Measurements from ENCODE around the gene STX18. TPM values are rescaled to one million over a fixed set of nuclear protein-coding genes. Genes with fewer than 3 reads are reported as not detected.

Gene STX18
- total and polyA plus RNA-seq, 4 donors, result 10.2 to 17.1 (median 12.4) TPM

GRCh38 chr4:4460759-4461158, 81.1 kb downstream of the STX18 start:
- no peaks in the 10 kb centered on the region for H3K9me3 ChIP-seq (ENCODE audit: control insufficient read depth in 4 of 4, low read length in 3 of 4)
- no peaks in the 10 kb centered on the region for H3K27me3 ChIP-seq (ENCODE audit: control insufficient read depth in 4 of 4, insufficient read depth in 4 of 4, low read length in 3 of 4)
- peaks cover 4 to 20% (median 15%) of the 10 kb centered on the region in 4 donors for H3K4me1 ChIP-seq (ENCODE audit: control insufficient read depth in 4 of 4, insufficient read depth in 4 of 4, low read length in 3 of 4)
- TF ChIP-seq CTCF (IDR thresholded peaks at IDR 0.05; ENCODE audit: low read depth, low read length, missing input control) (no peak), SP1 (IDR thresholded peaks at IDR 0.05) (no peak), TAF1 (conservative IDR thresholded peaks at IDR 0.05) (no peak), YY1 (IDR thresholded peaks at IDR 0.05) (no peak), GABPA (IDR thresholded peaks at IDR 0.05 in 1 of 2, conservative IDR thresholded peaks at IDR 0.05 in 1 of 2) (no peak), EGR1 (IDR thresholded peaks at IDR 0.05; ENCODE audit: low read depth in 2 of 2) (no peak), JUND (IDR thresholded peaks at IDR 0.05) (no peak), FOXA2 (IDR thresholded peaks at IDR 0.05) (no peak), HNF4G (IDR thresholded peaks at IDR 0.05) (no peak), RXRA (IDR thresholded peaks at IDR 0.05) (no peak), NR2F2 (IDR thresholded peaks at IDR 0.05) (no peak), FOXA1 (IDR thresholded peaks at IDR 0.05) (no peak)
- TF ChIP-seq, protein P1, sequence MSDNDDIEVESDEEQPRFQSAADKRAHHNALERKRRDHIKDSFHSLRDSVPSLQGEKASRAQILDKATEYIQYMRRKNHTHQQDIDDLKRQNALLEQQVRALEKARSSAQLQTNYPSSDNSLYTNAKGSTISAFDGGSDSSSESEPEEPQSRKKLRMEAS (IDR thresholded peaks at IDR 0.05), result no peak
- TF ChIP-seq, protein P2, sequence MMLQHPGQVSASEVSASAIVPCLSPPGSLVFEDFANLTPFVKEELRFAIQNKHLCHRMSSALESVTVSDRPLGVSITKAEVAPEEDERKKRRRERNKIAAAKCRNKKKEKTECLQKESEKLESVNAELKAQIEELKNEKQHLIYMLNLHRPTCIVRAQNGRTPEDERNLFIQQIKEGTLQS (IDR thresholded peaks at IDR 0.05), result no peak
- no peak overlapping the region for H3K4me3 ChIP-seq (ENCODE audit: low read depth in 1 of 3, low read length in 3 of 3)
- H3K36me3 ChIP-seq (ENCODE audit: control insufficient read depth in 4 of 4, insufficient read depth in 3 of 4, low read depth in 1 of 4, low read length in 3 of 4), result peaks cover 2 to 41% (median 27%) of the 10 kb centered on the region in 4 donors
- DNase-seq (ENCODE audit: low spot score), result no peak
- no peak overlapping the region for H3K27ac ChIP-seq (ENCODE audit: low read depth in 1 of 2, low read length in 2 of 2)
- 94% methylated on average over 6 of the region's 6 CpGs for WGBS
- no peak overlapping the region for H3K9ac ChIP-seq (ENCODE audit: low read depth in 1 of 2, low read length in 2 of 2)

DNA sequence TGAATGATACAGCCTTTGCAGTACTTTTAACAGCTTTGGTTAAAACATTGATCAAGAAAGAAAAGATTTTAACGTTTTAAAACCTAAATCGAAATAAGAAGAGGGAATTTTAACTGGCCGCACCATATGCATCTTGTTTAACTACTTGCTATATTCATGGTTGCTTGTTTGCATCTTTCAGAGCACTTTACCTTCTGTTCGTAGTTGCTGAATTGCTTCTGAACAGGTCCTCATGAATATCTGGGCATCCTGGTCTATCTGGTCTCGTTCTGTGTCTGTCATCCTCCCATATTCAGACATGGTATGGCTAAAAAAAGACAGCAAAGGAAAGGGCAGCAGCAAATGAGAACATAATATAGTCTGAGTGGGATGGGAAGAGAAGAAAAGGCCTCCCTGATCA, 82.7 kb downstream of the STX18 start:
- Histone ChIP-seq H3K36me3 (ENCODE audit: control insufficient read depth in 4 of 4, insufficient read depth in 3 of 4, low read depth in 1 of 4, low read length in 3 of 4) (peaks cover 0 to 51% (median 38%) of the 10 kb centered on the region in 4 donors), H3K27me3 (ENCODE audit: control insufficient read depth in 4 of 4, insufficient read depth in 4 of 4, low read length in 3 of 4) (no peaks in the 10 kb centered on the region), H3K9ac (ENCODE audit: low read depth in 1 of 2, low read length in 2 of 2) (no peak overlapping the region), H3K4me3 (ENCODE audit: low read depth in 1 of 3, low read length in 3 of 3) (no peak overlapping the region), H3K9me3 (ENCODE audit: control insufficient read depth in 4 of 4, low read length in 3 of 4) (no peaks in the 10 kb centered on the region), H3K27ac (ENCODE audit: low read depth in 1 of 2, low read length in 2 of 2) (no peak overlapping the region), H3K4me1 (ENCODE audit: control insufficient read depth in 4 of 4, insufficient read depth in 4 of 4, low read length in 3 of 4) (peaks cover 4 to 20% (median 15%) of the 10 kb centered on the region in 4 donors)
- DNase-seq (ENCODE audit: low spot score), result no peak
- 96% methylated on average over 5 of the region's 5 CpGs for WGBS
- TF ChIP-seq, protein P1 (IDR thresholded peaks at IDR 0.05), result no peak
- no peak for TF ChIP-seq HNF4A (conservative IDR thresholded peaks at IDR 0.05)
- no peak for TF ChIP-seq GABPA (IDR thresholded peaks at IDR 0.05 in 1 of 2, conservative IDR thresholded peaks at IDR 0.05 in 1 of 2)
- TF ChIP-seq REST (IDR thresholded peaks at IDR 0.05), result no peak
- no peak for TF ChIP-seq EGR1 (IDR thresholded peaks at IDR 0.05; ENCODE audit: low read depth in 2 of 2)
- no peak for TF ChIP-seq NR2F2 (IDR thresholded peaks at IDR 0.05)
- TF ChIP-seq JUND (IDR thresholded peaks at IDR 0.05), result no peak
- no peak for TF ChIP-seq RXRA (IDR thresholded peaks at IDR 0.05)
- no peak for TF ChIP-seq YY1 (IDR thresholded peaks at IDR 0.05)
- TF ChIP-seq, protein P2 (IDR thresholded peaks at IDR 0.05), result no peak
- TF ChIP-seq SP1 (IDR thresholded peaks at IDR 0.05), result no peak
- TF ChIP-seq, protein P3, sequence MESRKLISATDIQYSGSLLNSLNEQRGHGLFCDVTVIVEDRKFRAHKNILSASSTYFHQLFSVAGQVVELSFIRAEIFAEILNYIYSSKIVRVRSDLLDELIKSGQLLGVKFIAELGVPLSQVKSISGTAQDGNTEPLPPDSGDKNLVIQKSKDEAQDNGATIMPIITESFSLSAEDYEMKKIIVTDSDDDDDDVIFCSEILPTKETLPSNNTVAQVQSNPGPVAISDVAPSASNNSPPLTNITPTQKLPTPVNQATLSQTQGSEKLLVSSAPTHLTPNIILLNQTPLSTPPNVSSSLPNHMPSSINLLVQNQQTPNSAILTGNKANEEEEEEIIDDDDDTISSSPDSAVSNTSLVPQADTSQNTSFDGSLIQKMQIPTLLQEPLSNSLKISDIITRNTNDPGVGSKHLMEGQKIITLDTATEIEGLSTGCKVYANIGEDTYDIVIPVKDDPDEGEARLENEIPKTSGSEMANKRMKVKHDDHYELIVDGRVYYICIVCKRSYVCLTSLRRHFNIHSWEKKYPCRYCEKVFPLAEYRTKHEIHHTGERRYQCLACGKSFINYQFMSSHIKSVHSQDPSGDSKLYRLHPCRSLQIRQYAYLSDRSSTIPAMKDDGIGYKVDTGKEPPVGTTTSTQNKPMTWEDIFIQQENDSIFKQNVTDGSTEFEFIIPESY (IDR thresholded peaks at IDR 0.05), result no peak
- TF ChIP-seq HNF4G (IDR thresholded peaks at IDR 0.05), result no peak
- no peak for TF ChIP-seq CTCF (IDR thresholded peaks at IDR 0.05; ENCODE audit: low read depth, low read length, missing input control)

All from liver (tissue), 9 donors.